Esophagus squamous epithelium (tissue), 5 donors: ENCODE results near the gene KCNB1. TPM values are rescaled to one million over a fixed set of nuclear protein-coding genes. Genes with fewer than 3 reads are reported as not detected.

Experiments
- DNase-seq: peaks from one replicate; lab custom pipeline; 2025; lab: John Stamatoyannopoulos, UW
- H3K27ac ChIP-seq, 4 donors: fragments of 200-600 bp; sonication (generic); one replicate each; pipeline ENCODE4 v1.5.1; 2016 to 2019; ENCODE audit warnings: mild to moderate bottlenecking in 1 of 4
- H3K27me3 ChIP-seq, 4 donors: fragments of 200-600 bp; sonication (generic); 1 replicate in 3 of 4; 2 replicates in 1 of 4; pipeline versions ENCODE4 v1.5.1 to v1.6.0; 2017 to 2021; ENCODE audit warnings: antibody characterized with exemption in 1 of 4
- H3K36me3 ChIP-seq, 3 donors: fragments of 200-600 bp; sonication (generic); one replicate each; pipeline ENCODE4 v1.5.1; 2016 to 2019
- H3K4me1 ChIP-seq, 3 donors: fragments of 200-600 bp; sonication (generic); one replicate each; pipeline ENCODE4 v1.5.1; 2017 to 2019
- H3K4me3 ChIP-seq, 4 donors: fragments of 200-600 bp; sonication (generic); 1 replicate in 3 of 4; 2 replicates in 1 of 4; pipeline ENCODE4 v1.5.1; 2016 to 2019; ENCODE audit warnings: mild to moderate bottlenecking in 2 of 4, moderate library complexity in 1 of 4
- H3K9me3 ChIP-seq, 3 donors: fragments of 200-600 bp; sonication (generic); one replicate each; pipeline ENCODE4 v1.5.1; 2016 to 2019
- POLR2A ChIP-seq, 4 donors: fragments of 450-650 bp; IDR thresholded peaks; one replicate each; pipeline ENCODE4 v1.6.1; 2017; ENCODE audit warnings: antibody characterized with exemption in 4 of 4, mild to moderate bottlenecking in 4 of 4, moderate library complexity in 3 of 4
- WGBS, 2 donors: methylation state at CpG; one replicate each; pipeline ENCODE4 v1.1.5; 2018; 5-methylcytosine and 5-hydroxymethylcytosine counted together
- intact Hi-C: fragments of 100-400 bp; cut with DNase I; formaldehyde crosslinking; loops from one replicate; pipeline ENCODE4 v1.15.0; 2022
- total RNA-seq, 4 donors: library from RNA; depleted of rRNA; stranded (reverse); fragments of >200 nt; gene quantifications; one replicate each; pipeline ENCODE4 v1.1.0, GENCODE V29; 2016
- TF ChIP-seq, protein P1 (sequence below), 6 experiments: fragments of 450-650 bp in 4 of 6; fragments of 200-600 bp in 2 of 6; sonication (generic) in 2 of 6; IDR thresholded peaks; one replicate each; pipeline ENCODE4 v1.5.1; 2016 to 2019; ENCODE audit warnings: antibody characterized with exemption in 6 of 6, mild to moderate bottlenecking in 4 of 6, moderate library complexity in 4 of 6
- donor health status: DM: yes; HTN: yes; CAD: no.

KCNB1 gene
- total RNA-seq, 4 donors from 2014 or later: 0.11 to 3.6 (median 1.1) TPM

DNA sequence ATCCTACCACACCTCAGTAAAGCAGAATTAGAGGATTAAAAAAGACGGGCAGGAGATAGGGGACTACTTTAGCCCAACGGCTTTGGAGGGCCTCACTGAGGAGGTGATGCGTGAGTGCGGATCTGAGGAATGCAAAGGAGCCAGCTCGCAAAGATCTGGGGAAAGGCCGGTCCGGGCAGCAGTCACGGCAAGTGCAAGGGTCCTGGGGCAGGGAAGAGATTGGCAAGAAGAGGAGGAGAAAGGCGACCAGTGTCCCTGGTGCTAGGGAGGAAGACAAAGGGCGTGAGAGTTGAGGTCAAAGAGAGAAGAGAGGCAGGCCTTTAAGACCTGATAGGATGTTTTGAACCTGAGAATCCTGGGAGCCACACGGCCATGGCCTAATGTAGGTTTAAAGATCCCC lies 86.8 kb downstream of the KCNB1 start:
- Histone ChIP-seq H3K4me3 (peak overlapping the region in 1 of 4 donors; percentile 21), H3K36me3 (no peaks in the 10 kb centered on the region), H3K27ac (peak overlapping the region; percentile 47 to 87 (median 82)), H3K9me3 (no peaks in the 10 kb centered on the region), H3K27me3 (peaks cover 0 to 13% (median 0%) of the 10 kb centered on the region in 4 donors), H3K4me1 (peaks cover 7 to 58% (median 18%) of the 10 kb centered on the region in 3 donors)
- WGBS, 2 donors: 72 to 78% methylated on average over 11 of the region's 11 CpGs
- TF ChIP-seq, protein P1, sequence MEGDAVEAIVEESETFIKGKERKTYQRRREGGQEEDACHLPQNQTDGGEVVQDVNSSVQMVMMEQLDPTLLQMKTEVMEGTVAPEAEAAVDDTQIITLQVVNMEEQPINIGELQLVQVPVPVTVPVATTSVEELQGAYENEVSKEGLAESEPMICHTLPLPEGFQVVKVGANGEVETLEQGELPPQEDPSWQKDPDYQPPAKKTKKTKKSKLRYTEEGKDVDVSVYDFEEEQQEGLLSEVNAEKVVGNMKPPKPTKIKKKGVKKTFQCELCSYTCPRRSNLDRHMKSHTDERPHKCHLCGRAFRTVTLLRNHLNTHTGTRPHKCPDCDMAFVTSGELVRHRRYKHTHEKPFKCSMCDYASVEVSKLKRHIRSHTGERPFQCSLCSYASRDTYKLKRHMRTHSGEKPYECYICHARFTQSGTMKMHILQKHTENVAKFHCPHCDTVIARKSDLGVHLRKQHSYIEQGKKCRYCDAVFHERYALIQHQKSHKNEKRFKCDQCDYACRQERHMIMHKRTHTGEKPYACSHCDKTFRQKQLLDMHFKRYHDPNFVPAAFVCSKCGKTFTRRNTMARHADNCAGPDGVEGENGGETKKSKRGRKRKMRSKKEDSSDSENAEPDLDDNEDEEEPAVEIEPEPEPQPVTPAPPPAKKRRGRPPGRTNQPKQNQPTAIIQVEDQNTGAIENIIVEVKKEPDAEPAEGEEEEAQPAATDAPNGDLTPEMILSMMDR (IDR thresholded peaks at IDR 0.05): no peak
- TF ChIP-seq POLR2A (IDR thresholded peaks at IDR 0.05): no peak
- DNase-seq: no peak
- intact Hi-C loops: no loop called here

- Histone ChIP-seq H3K27me3 (peaks cover 0 to 13% (median 0%) of the 10 kb centered on the region in 4 donors), H3K36me3 (no peaks in the 10 kb centered on the region), H3K9me3 (no peaks in the 10 kb centered on the region), H3K27ac (peak overlapping the region; percentile 47 to 87 (median 82)), H3K4me1 (peaks cover 7 to 53% (median 18%) of the 10 kb centered on the region in 3 donors), H3K4me3 (peak overlapping the region in 1 of 4 donors; percentile 21)
- no peak for TF ChIP-seq POLR2A (IDR thresholded peaks at IDR 0.05)
- WGBS, 2 donors: 34 to 47% methylated on average over 13 of the region's 14 CpGs
- intact Hi-C loops: no loop called here
- no peak for DNase-seq
Measured at GRCh38 chr20:49395183-49395582, 87.3 kb downstream of the KCNB1 start.

DNA sequence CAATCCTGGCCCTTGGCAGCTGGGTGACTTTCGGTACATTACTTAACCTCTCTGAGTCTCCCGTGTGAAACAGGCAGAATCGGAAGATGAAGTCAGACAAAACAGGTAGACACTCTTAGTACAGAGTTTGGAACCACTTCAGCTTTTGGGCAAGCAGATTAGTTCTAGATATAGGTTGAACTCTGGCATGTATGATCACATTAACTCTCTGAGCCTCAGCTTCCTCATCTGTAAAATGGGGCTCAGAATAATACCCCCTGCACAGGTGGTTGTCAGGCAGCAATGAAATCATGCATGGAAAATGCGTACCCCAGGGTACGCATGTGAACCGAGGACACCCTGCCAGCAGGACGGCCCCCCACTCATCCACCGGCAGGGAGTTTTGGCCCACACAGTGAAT lies 87.7 kb downstream of the KCNB1 start:
- Histone ChIP-seq H3K4me1 (peaks cover 2 to 49% (median 18%) of the 10 kb centered on the region in 3 donors), H3K9me3 (no peaks in the 10 kb centered on the region), H3K27ac (peak overlapping the region; percentile 7 to 87 (median 76)), H3K27me3 (peaks cover 0 to 13% (median 0%) of the 10 kb centered on the region in 4 donors), H3K4me3 (peak overlapping the region in 1 of 4 donors; percentile 19), H3K36me3 (no peaks in the 10 kb centered on the region)
- intact Hi-C loops: no loop called here
- DNase-seq: no peak
- WGBS, 2 donors: 71 to 73% methylated on average over 5 to 8 of the region's 8 CpGs
- TF ChIP-seq, protein P1 (IDR thresholded peaks at IDR 0.05): no peak
- no peak for TF ChIP-seq POLR2A (IDR thresholded peaks at IDR 0.05)

GRCh38 chr20:49394264-49394663 lies 88.2 kb downstream of the KCNB1 start:
- 64 to 65% methylated on average over 4 of the region's 4 CpGs for WGBS, 2 donors
- H3K36me3 ChIP-seq: no peaks in the 10 kb centered on the region
- H3K27ac ChIP-seq: peak overlapping the region in 3 of 4 donors; percentile 65 to 87 (median 86)
- H3K9me3 ChIP-seq: no peaks in the 10 kb centered on the region
- no peak overlapping the region for H3K4me3 ChIP-seq
- no peak for DNase-seq
- intact Hi-C loops: no loop called here
- H3K27me3 ChIP-seq: peaks cover 0 to 13% (median 0%) of the 10 kb centered on the region in 4 donors
- TF ChIP-seq, protein P1 (IDR thresholded peaks at IDR 0.05): no peak
- TF ChIP-seq POLR2A (IDR thresholded peaks at IDR 0.05): no peak
- peaks cover 0 to 44% (median 14%) of the 10 kb centered on the region in 3 donors for H3K4me1 ChIP-seq

DNA sequence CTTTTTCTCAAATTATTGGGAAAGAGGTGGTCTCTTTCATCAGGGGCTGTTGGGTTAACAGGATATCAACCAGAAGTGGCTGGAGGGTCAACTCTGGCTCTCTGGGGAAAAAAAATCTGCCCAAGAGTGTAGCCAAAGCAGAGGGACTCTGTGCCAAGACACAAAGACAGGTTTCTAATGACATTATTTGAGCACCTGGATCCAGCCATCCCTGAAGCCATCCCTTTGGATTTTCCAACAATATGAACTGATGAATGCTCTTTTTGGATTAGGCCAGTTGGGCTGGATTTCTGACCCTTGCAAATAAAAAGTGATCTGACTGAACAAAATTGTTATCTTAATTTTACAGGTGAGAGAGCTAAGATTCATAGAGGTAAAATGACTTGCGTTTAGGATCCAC lies 88.7 kb downstream of the KCNB1 start:
- no peak for DNase-seq

More for the DNA sequence above, 88.7 kb downstream of the KCNB1 start:
- 50 to 64% methylated on average over 1 of the region's 1 CpG for WGBS, 2 donors
- TF ChIP-seq, protein P1 (IDR thresholded peaks at IDR 0.05): no peak
- TF ChIP-seq POLR2A (IDR thresholded peaks at IDR 0.05): no peak
- peaks cover 0 to 39% (median 12%) of the 10 kb centered on the region in 3 donors for H3K4me1 ChIP-seq
- intact Hi-C loops: no loop called here
- peaks cover 0 to 13% (median 0%) of the 10 kb centered on the region in 4 donors for H3K27me3 ChIP-seq
- no peak overlapping the region for H3K4me3 ChIP-seq
- H3K27ac ChIP-seq: peak overlapping the region in 3 of 4 donors; percentile 15 to 87 (median 17)
- H3K36me3 ChIP-seq: no peaks in the 10 kb centered on the region
- H3K9me3 ChIP-seq: no peaks in the 10 kb centered on the region
